ENCODE data around the gene MAEA. TPM values are rescaled to one million over a fixed set of nuclear protein-coding genes. Genes with fewer than 3 reads are reported as not detected.

The MAEA gene
- total and polyA plus RNA-seq, 10 of the 15 experiments (the other 5 are each of a cell fraction or from before 2014, with no cell fraction given) = 3.6 to 67.1 (median 54.6) TPM

GRCh38 chr4:1362521-1362920, 72.8 kb downstream of the MAEA start (continued):
- no peak for TF ChIP-seq E2F4 (IDR thresholded peaks at IDR 0.05; ENCODE audit: low read depth, low read length)
- TF ChIP-seq CBFB (IDR thresholded peaks at IDR 0.05; ENCODE audit: low read depth) = no peak

- ChIA-PET SMC1A (ENCODE audit: uncharacterized antibody, unreplicated experiment) (no interaction called here), CTCF (no interaction called here), POLR2A (no interaction called here), RAD21 (ENCODE audit: unreplicated experiment) (no interaction called here)
- DNase-seq (ENCODE audit: low read depth, low spot score) = no peak
- H4K20me1 ChIP-seq (ENCODE audit: control insufficient read depth, insufficient read depth) = no peaks in the 10 kb centered on the region
- H3K79me2 ChIP-seq (ENCODE audit: control insufficient read depth, insufficient read depth, low read length) = no peaks in the 10 kb centered on the region
- no peak for FAIRE-seq
- H3K4me2 ChIP-seq (ENCODE audit: control insufficient read depth, insufficient read depth) = no peak overlapping the region
- no peak overlapping the region for H2AFZ ChIP-seq (ENCODE audit: control insufficient read depth, low read depth, low read length)
- no peak for ATAC-seq
- in situ Hi-C loops (cut with MboI) (no loop called here), intact Hi-C loops (cut with micrococcal nuclease; ENCODE audit: unreplicated experiment) (loop anchor here (5.0 kb wide), 1 partner anchor 336 kb away; no protein-coding TSS in a partner anchor)
- no peak overlapping the region for H3K4me3 ChIP-seq
- no peak for TF ChIP-seq IKZF1 (conservative IDR thresholded peaks at IDR 0.05)
- no peak for TF ChIP-seq TBL1XR1 (IDR thresholded peaks at IDR 0.05; ENCODE audit: low read depth, low read length)
- no peak for TF ChIP-seq SPI1 (IDR thresholded peaks at IDR 0.05; ENCODE audit: borderline replicate concordance, insufficient read depth, low read depth, low read length)
- no peak for TF ChIP-seq NRF1 (conservative IDR thresholded peaks at IDR 0.05; ENCODE audit: low read depth, low read length)
- no peak for TF ChIP-seq ATF7 (IDR thresholded peaks at IDR 0.05; ENCODE audit: low read depth)
- no peak for TF ChIP-seq MXI1 (IDR thresholded peaks at IDR 0.05; ENCODE audit: low read depth, low read length)
- no peak for TF ChIP-seq RCOR1 (conservative IDR thresholded peaks at IDR 0.05; ENCODE audit: low read depth, low read length)
- no peak for TF ChIP-seq ZBED1 (IDR thresholded peaks at IDR 0.05; ENCODE audit: borderline replicate concordance)
- TF ChIP-seq SMAD5 (IDR thresholded peaks at IDR 0.05; ENCODE audit: low read depth) = no peak
- no peak for TF ChIP-seq SP1 (IDR thresholded peaks at IDR 0.05; ENCODE audit: low read depth, low read length)
- no peak overlapping the region for H3K27ac ChIP-seq (ENCODE audit: control insufficient read depth, insufficient read depth)
- whole genome bisulfite sequencing (ENCODE audit: insufficient coverage, insufficient replicate concordance, low lambda C conversion rate, missing lambda C conversion rate) = 98% methylated on average over 11 of the region's 11 CpGs
- BruUV-seq (replicated peaks) = no TSS peak
- H3K4me1 ChIP-seq (ENCODE audit: control insufficient read depth, insufficient read depth, low read length) = no peaks in the 10 kb centered on the region
- H3K36me3 ChIP-seq (ENCODE audit: control insufficient read depth in 2 of 2, insufficient read depth in 2 of 2, low read length in 1 of 2) = no peaks in the 10 kb centered on the region; a peak in 1 of 4 replicates
- no peak overlapping the region for H3K9ac ChIP-seq (ENCODE audit: control insufficient read depth, insufficient read depth, low read length)
- no peaks in the 10 kb centered on the region for H3K9me3 ChIP-seq (replicated peaks; ENCODE audit: control insufficient read depth, insufficient read depth, low read length)
- H3K27me3 ChIP-seq (replicated peaks in 1 of 2; ENCODE audit: control insufficient read depth in 2 of 2, insufficient read depth in 2 of 2, low read length in 1 of 2) = no peaks in the 10 kb centered on the region
These were observed 73.8 kb downstream of the MAEA start for GRCh38 chr4:1363513-1363912.

Measured in GM12878 (cell line).